KOPT-K1 (cell line): ENCODE measurements around the gene PTPRM.
"Not testable (repeated sequence)": the region's sequence is repeated elsewhere in the genome, so short reads cannot be mapped to it uniquely, and the experiment has no call there.

Experiments
- H3K27ac ChIP-seq: fragments of 200-600 bp; sonication (generic); 2 replicates; pipeline ENCODE4 v1.5.1; 2016; ENCODE audit warnings: antibody characterized with exemption, mild to moderate bottlenecking, low read depth, low read length; ENCODE audit not compliant: poor library complexity, severe bottlenecking
- H3K36me3 ChIP-seq: fragments of 200-600 bp; sonication (generic); 2 replicates; pipeline ENCODE4 v1.5.1; 2017; ENCODE audit warnings: antibody characterized with exemption, mild to moderate bottlenecking, low read length, moderate library complexity; ENCODE audit not compliant: insufficient read depth
- H3K9me3 ChIP-seq: fragments of 200-600 bp; sonication (generic); 2 replicates; pipeline ENCODE4 v1.5.1; 2017; ENCODE audit warnings: antibody characterized with exemption, low read length, mild to moderate bottlenecking; ENCODE audit not compliant: insufficient read depth, poor library complexity, severe bottlenecking

PTPRM gene

GRCh38 chr18:8439055-8439454 lies 871.9 kb downstream of the PTPRM start:
- no peak overlapping the region for H3K27ac ChIP-seq
- H3K36me3 ChIP-seq: no peaks in the 10 kb centered on the region
- H3K9me3 ChIP-seq: peaks cover 4% of the 10 kb centered on the region

DNA sequence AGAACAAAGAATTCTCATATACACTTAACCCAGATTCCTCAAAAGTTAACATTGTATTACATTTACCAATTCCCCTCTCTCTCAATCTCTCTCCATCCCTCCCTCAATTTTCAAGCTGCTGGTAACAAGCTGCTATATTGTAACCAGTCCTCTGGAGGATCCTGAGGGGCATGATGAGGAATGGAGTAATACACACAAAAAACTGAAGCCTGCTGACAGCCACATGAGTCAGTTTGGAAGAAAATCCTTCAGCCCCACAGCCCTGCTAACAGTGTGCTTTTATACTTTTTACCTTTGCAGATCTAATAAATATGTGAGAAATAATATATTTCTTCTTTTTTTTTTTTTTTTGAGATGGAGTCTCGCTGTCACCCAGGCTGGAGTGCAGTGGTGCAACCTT lies 876.4 kb downstream of the PTPRM start:
- Histone ChIP-seq H3K27ac (no peak overlapping the region), H3K36me3 (no peaks in the 10 kb centered on the region), H3K9me3 (peaks cover 4% of the 10 kb centered on the region)

DNA sequence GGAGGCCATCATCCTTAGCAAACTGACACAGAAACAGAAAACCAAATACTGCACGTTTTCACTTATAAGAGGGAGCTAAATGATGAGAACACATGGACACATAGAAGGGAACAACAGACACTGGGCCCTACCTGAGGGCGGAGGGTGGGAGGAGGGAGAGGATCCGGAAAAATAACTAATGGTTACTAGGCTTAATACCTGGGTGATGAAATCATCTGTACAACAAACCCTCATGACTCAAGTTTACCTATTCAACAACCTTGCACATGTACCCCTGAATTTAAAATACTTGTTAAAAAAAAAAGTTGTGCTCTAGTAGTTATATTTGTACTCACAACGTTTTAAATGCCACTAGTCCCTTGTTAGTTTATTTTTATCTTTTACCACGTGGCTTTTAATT lies 879.8 kb downstream of the PTPRM start:
- not testable (repeated sequence) for H3K9me3 ChIP-seq, H3K27ac ChIP-seq, H3K36me3 ChIP-seq

- Histone ChIP-seq H3K36me3 (no peaks in the 10 kb centered on the region), H3K27ac (no peak overlapping the region), H3K9me3 (no peaks in the 10 kb centered on the region)
Measured at GRCh38 chr18:8448130-8448529, 881.0 kb downstream of the PTPRM start.

- no peak overlapping the region for H3K27ac ChIP-seq
- no peaks in the 10 kb centered on the region for H3K9me3 ChIP-seq
- H3K36me3 ChIP-seq: no peaks in the 10 kb centered on the region
Measured at GRCh38 chr18:8450013-8450412, 882.9 kb downstream of the PTPRM start.

- Histone ChIP-seq H3K27ac (no peak overlapping the region), H3K36me3 (no peaks in the 10 kb centered on the region), H3K9me3 (no peaks in the 10 kb centered on the region)
Measured at GRCh38 chr18:8450898-8451665, 884.0 kb downstream of the PTPRM start.

DNA sequence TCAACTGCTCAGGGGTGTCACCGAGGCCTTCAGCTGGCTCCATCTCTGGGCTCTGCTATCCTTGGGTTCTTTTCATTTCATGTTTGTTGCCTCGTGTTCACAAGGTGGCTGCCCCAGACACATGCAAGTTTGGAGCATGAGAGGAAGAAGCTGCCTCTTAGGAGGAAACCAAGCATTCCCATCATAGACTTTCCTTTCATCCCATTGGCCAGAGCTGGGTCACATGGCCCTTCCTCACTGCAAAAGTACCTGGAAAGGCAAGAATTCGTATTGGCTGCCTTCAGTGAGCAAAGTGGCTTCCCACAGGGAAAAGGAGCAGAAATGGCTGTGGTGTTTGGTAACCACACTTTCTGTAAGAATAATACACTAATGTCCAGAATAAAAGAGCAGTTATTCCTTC lies 886.4 kb downstream of the PTPRM start:
- H3K27ac ChIP-seq: no peak overlapping the region
- H3K36me3 ChIP-seq: no peaks in the 10 kb centered on the region
- H3K9me3 ChIP-seq: no peaks in the 10 kb centered on the region

- no peaks in the 10 kb centered on the region for H3K36me3 ChIP-seq
- H3K9me3 ChIP-seq: no peaks in the 10 kb centered on the region
- H3K27ac ChIP-seq: no peak overlapping the region
Measured at GRCh38 chr18:8454136-8454535, 887.0 kb downstream of the PTPRM start.

DNA sequence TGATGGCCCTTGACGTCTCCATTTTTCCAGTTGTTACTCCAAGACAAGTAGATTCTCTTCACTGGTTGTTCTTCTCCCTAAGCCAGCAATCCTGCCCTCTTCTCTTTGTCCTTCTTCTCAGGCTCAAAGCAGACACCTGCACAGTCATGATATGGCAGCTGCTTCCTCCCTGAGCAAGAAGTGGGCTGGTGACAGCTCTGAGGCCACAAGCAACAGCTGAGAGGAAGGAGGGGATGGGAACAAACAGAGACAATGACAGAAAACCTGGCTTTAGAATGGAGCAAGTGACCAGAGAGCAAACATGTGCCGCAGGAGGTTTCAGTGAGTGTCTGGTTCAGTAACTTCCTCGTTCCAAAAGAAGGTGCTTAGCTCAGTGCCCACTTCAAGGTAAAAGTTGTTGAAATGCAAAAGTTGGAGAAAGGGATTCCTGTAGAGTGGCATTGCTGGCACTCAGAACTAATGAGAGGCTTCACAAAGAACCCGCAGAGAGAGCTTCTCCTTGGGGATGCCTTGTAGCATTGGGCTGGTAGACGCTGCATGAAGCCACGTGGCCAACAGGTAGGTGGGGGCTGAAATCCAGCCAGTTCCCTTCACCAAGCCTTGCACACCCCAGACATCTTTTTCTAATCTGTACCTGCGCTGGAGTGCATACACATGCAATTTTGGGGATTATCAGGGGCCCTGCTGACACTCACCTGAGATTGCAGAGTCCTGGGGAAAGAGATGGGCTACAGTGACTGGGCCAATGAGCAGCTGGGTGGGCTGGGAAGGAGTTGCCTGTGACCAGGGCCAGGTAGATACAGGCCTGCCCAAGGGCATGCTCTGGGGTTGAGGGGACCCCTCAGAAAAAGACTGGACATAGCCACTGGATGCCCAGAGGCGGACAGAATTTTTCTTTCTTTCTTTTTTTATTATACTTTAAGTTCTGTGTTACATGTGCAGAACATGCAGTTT lies 888.8 kb downstream of the PTPRM start:
- H3K27ac ChIP-seq: no peak overlapping the region
- no peaks in the 10 kb centered on the region for H3K36me3 ChIP-seq
- H3K9me3 ChIP-seq: no peaks in the 10 kb centered on the region
